Measurements from ENCODE around the gene MRPL34. TPM values are rescaled to one million over a fixed set of nuclear protein-coding genes. Genes with fewer than 3 reads are reported as not detected.

MRPL34 gene
- total RNA-seq, 1 donor from 2014 or later = 80.7 TPM

DNA sequence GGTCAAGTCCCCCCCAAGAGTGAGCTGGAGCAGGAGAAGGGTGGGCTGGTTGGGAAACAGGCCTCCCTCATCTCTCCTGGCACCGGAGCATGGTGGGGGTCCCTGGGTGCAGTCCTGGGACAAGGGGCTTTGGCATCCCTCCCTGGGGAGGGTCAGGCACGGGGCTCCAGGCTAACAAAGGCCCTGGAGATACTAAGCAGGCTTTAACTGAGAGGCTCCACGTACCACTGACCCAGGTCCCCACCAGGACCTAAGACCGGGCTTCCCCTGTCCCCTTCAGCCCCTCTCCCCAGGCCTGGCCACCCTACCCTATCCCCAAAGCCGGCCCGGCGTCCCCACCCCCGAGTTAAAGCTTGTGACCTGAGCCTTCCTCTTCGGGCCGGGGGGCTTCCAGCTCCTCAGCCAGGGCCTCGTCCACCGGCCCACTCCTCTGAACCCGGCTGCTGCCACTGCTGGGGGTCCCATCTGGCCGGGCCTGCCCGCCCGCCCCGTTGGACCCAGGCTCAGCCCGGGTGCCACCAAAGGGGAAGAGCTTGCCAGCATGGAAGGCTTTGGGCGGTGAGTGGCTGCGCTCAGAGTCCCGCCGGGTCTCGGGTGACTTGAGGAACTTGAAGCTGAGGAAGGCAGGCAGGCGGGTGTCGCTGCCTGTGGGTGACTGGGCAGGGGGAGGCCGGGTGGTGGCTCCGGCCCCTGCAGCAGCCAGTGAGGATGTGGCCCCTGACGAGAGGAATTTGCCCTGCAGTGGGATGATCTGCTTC, 18.9 kb downstream of the MRPL34 start:
- DNase-seq = no peak
- TF ChIP-seq, protein P1, sequence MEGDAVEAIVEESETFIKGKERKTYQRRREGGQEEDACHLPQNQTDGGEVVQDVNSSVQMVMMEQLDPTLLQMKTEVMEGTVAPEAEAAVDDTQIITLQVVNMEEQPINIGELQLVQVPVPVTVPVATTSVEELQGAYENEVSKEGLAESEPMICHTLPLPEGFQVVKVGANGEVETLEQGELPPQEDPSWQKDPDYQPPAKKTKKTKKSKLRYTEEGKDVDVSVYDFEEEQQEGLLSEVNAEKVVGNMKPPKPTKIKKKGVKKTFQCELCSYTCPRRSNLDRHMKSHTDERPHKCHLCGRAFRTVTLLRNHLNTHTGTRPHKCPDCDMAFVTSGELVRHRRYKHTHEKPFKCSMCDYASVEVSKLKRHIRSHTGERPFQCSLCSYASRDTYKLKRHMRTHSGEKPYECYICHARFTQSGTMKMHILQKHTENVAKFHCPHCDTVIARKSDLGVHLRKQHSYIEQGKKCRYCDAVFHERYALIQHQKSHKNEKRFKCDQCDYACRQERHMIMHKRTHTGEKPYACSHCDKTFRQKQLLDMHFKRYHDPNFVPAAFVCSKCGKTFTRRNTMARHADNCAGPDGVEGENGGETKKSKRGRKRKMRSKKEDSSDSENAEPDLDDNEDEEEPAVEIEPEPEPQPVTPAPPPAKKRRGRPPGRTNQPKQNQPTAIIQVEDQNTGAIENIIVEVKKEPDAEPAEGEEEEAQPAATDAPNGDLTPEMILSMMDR (IDR thresholded peaks at IDR 0.05; ENCODE audit: partially characterized antibody, unreplicated experiment) = no peak
- Mint-ChIP-seq H3K9me3 (ENCODE audit: unreplicated experiment) (peaks cover 12% of the 10 kb centered on the region), H3K4me1 (ENCODE audit: low read depth, unreplicated experiment) (peaks cover 16% of the 10 kb centered on the region), H3K27me3 (ENCODE audit: unreplicated experiment) (peaks cover 9% of the 10 kb centered on the region), H3K4me3 (ENCODE audit: unreplicated experiment) (no peak overlapping the region), H3K36me3 (ENCODE audit: unreplicated experiment) (no peaks in the 10 kb centered on the region), H3K27ac (ENCODE audit: unreplicated experiment) (no peak overlapping the region)

DNA sequence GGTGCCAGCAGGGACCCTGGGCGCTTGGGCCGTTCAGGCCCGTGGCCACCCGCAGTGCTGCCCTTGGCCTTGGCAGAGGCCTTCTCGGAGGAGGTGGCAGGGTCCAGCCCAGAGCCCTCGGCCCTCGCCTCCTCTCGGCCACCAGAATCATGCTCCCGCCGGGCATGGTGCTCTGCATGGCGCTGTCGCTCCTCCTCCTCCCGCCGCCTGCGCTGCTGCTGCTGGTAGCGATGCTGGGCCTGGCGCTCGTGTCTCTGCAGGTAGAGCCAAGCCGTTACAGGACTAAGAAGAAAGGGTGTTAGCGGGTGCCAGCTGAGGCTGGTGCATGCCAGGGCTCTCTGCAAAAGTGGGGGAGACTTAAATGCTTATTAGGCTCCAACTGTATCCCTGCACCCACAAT, 19.5 kb downstream of the MRPL34 start:
- Mint-ChIP-seq H3K4me1 (ENCODE audit: low read depth, unreplicated experiment) (peaks cover 14% of the 10 kb centered on the region), H3K27ac (ENCODE audit: unreplicated experiment) (no peak overlapping the region), H3K9me3 (ENCODE audit: unreplicated experiment) (peaks cover 10% of the 10 kb centered on the region), H3K4me3 (ENCODE audit: unreplicated experiment) (no peak overlapping the region), H3K27me3 (ENCODE audit: unreplicated experiment) (peaks cover 9% of the 10 kb centered on the region), H3K36me3 (ENCODE audit: unreplicated experiment) (no peaks in the 10 kb centered on the region)
- no peak for DNase-seq
- TF ChIP-seq, protein P1 (IDR thresholded peaks at IDR 0.05; ENCODE audit: partially characterized antibody, unreplicated experiment) = no peak

DNA sequence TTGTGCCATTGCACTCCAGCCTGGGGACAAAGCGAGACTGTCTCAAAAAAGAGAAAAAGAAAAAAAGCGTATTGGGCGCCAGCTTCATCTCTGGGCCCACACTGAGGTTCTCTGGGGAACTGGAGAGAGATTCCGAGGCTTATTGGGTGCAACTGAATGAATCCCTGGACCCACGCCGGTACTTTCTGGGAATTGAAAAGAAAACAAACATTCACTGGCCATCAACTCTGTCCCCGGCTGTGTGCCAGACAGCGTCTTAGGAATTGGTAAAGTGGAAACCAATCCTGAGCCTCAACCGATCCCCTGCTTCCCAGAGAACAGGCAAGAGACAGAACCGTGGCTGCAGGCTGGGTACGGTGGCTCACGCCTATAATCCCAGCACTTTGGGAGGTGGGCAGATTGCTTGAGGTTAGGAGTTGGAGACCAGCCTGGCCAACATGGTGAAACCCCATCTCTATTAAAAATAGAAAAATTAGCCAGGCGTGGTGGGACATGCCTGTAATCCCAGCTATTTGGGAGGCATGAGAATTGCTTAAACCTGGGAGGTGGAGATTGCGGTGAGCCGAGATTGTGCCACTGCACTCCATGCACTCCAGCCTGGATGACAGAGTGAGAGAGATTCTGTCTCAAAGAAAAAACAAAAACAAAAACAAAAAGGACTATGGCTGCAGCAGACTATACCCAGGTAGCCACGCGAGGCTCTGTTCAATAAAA, 20.4 kb downstream of the MRPL34 start:
- TF ChIP-seq, protein P1 (IDR thresholded peaks at IDR 0.05; ENCODE audit: partially characterized antibody, unreplicated experiment) = no peak
- DNase-seq = no peak
- H3K27ac Mint-ChIP-seq (ENCODE audit: unreplicated experiment) = peak overlapping the region; percentile 22
- H3K9me3 Mint-ChIP-seq (ENCODE audit: unreplicated experiment) = peaks cover 10% of the 10 kb centered on the region
- H3K4me1 Mint-ChIP-seq (ENCODE audit: low read depth, unreplicated experiment) = peaks cover 16% of the 10 kb centered on the region
- H3K4me3 Mint-ChIP-seq (ENCODE audit: unreplicated experiment) = no peak overlapping the region
- no peaks in the 10 kb centered on the region for H3K36me3 Mint-ChIP-seq (ENCODE audit: unreplicated experiment)
- H3K27me3 Mint-ChIP-seq (ENCODE audit: unreplicated experiment) = peaks cover 11% of the 10 kb centered on the region

DNA sequence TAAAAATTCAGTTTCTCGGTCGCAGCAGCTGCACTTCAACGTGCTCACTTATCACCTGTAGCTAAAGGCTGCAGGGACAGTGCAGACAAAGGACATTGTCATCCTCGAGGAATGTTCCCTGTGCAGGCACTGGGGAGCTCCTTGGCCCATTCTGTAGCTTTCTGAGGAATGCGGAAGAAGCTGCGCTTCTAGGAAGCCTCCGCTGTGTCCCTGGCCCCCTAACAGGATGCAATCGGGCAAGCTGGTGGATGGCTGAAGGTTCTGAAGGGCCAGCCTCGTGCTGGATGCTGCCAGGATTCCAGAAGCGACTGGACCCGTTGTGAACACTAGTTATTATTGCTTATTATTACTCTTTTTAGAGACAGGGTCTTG, 20.9 kb downstream of the MRPL34 start:
- TF ChIP-seq, protein P1 (IDR thresholded peaks at IDR 0.05; ENCODE audit: partially characterized antibody, unreplicated experiment) = no peak
- no peak for DNase-seq
- Mint-ChIP-seq H3K9me3 (ENCODE audit: unreplicated experiment) (peaks cover 10% of the 10 kb centered on the region), H3K27me3 (ENCODE audit: unreplicated experiment) (peaks cover 11% of the 10 kb centered on the region), H3K36me3 (ENCODE audit: unreplicated experiment) (no peaks in the 10 kb centered on the region), H3K27ac (ENCODE audit: unreplicated experiment) (no peak overlapping the region), H3K4me1 (ENCODE audit: low read depth, unreplicated experiment) (peaks cover 16% of the 10 kb centered on the region), H3K4me3 (ENCODE audit: unreplicated experiment) (no peak overlapping the region)

Data from glutamatergic neuron (in vitro differentiated cells).